Measurements from ENCODE around the gene LOXL4.

The LOXL4 gene

DNA sequence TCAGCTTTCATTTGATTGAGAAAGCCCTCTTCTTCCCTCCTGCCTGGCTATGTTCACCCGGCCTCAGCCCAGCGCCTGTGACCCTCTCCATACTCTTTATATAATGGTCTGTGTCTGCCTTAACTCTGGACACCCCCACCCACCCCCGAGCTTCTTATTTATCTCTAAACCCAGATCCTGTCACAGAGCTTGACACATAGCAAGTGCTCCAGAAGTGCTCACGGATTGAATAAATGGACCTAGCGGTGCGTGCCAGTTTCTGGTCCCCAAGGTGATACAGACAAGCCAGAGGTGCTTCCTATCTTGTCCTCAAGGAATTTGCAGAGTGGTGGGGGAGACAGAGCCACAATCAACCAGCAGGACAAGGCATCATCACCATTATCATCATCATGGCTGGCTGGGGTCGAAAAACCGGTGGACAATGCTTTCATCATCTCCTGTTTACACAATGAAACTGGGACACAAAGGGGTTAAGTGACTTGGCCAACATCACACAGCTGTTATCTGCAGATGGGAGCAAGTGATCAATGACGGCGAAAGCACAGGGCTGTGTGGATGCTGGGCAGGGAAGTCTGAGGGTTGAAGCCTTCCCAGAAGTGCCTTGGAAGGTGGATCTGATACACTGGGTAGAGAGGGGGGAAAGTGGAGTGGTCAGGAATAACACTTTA is 2.2 kb upstream of the LOXL4 start:
- no peak for FAIRE-seq
- TF ChIP-seq TAF1 (IDR thresholded peaks at IDR 0.05; ENCODE audit: borderline replicate concordance, low read depth, low read length) = no peak
- TF ChIP-seq POLR2AphosphoS5 (IDR thresholded peaks at IDR 0.05; ENCODE audit: low read depth, low read length) = no peak
- no peak for DNase-seq (ENCODE audit: insufficient read length)

DNA sequence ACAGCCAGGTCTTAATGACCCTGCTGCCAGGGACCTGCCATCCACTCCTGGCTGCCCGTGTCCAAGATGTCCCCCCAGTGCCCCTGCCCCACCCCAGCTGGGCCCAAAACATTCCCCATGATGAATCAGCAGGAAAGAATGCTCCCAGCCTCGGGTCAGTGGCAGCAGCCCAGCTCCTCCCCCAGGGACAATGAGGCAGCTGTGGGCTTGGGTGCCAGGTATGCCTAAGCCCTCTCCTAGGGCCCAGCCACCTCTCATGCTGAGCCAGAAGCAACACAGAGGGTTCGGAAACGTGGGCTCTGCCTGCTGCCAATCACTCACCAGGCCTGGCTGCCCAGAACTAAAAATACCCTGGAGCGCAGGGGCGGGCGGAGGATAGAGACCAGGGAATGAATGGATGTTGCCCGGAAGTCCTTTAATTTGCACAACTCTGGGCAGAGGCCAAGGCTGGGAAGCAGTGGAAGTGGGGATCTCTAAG is 1.5 kb upstream of the LOXL4 start:
- TF ChIP-seq TAF1 (IDR thresholded peaks at IDR 0.05; ENCODE audit: borderline replicate concordance, low read depth, low read length) (no peak), POLR2AphosphoS5 (IDR thresholded peaks at IDR 0.05; ENCODE audit: low read depth, low read length) (no peak), POLR2A (IDR thresholded peaks at IDR 0.05; ENCODE audit: low read depth, low read length) (no peak)
- FAIRE-seq (no peak), DNase-seq (ENCODE audit: insufficient read length) (no peak)

DNA sequence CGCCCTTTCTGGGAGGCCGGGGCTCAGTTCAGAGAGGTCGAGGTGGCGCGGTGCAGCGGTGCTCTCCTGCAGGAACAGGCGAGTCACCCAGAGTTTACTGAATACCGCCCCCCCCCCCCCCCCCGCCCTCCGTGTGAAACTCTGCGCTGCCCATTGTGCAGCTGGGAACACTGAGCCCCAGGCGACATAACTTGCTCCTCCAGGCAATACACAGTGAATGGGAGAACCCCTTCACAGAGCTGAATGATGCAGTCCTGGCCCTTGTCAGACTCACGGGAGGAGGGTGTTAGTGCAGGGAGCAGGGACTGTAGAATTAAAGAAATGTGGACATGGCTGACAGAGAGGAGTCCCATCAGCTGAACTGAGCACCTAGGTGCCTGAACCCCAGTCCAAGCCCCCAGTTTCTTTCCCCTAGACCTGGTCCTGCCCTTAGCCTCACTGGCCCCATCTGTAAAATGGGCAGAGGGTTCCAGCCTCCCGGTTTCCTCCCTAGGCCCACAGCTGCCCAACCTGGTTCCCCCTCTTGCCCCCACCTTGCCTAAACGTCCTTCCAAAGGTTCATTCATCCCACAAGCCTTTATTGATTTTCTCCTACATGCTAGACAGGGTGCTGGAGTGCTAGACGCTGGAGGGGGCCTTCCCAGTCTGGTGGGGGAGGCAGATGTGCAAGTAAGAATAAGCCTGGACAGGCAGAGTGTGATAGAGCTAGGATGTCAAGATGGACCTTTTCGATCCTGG is 869 bp upstream of the LOXL4 start:
- FAIRE-seq (no peak), DNase-seq (ENCODE audit: insufficient read length) (no peak)

DNA sequence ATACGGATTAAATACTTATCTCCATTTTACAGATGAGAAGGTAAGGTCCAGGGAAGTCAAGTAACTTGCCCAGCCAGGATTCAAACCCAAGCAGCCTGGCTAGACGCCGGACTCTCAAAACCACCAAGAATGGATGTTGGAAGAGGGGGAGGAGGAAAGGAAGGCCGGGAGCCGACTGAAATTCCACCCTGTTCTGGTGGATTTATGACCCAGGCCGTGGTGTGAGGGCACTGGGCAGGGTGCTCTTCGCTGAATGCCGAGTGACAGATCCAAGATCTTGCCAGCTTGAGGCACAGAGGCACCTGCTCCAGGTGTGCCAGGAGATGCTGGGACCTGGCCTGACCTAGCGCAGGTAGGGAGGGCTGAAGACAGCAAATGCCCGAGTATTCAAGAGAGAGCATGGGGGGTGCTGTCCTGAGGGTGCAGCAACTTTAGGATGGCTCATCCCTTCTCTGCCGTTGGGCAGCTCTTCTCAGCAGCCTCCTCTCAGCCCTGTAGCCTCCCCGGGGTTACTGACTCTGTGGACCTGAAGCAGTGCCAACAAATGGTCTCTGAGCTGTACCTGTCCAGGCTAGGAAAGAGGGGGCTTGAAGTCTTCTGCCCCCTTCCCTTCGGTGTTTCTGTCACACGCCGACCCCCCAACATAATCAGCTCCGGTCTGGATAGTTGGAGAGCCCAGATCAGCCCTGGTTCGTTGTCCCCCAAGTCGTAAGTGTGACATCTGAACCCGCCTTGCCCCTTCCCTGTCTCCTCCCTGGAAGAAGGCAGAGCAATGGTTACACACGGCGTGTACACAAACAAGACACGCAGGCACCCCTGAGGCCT is 713 bp downstream of the LOXL4 start:
- FAIRE-seq (no peak), DNase-seq (ENCODE audit: insufficient read length) (no peak)
- TF ChIP-seq POLR2AphosphoS5 (IDR thresholded peaks at IDR 0.05; ENCODE audit: low read depth, low read length) = no peak

More for the DNA sequence above, 869 bp upstream of the LOXL4 start:
- no peak for TF ChIP-seq POLR2A (IDR thresholded peaks at IDR 0.05; ENCODE audit: low read depth, low read length)
- no peak for TF ChIP-seq TAF1 (IDR thresholded peaks at IDR 0.05; ENCODE audit: borderline replicate concordance, low read depth, low read length)
- no peak for TF ChIP-seq POLR2AphosphoS5 (IDR thresholded peaks at IDR 0.05; ENCODE audit: low read depth, low read length)

DNA sequence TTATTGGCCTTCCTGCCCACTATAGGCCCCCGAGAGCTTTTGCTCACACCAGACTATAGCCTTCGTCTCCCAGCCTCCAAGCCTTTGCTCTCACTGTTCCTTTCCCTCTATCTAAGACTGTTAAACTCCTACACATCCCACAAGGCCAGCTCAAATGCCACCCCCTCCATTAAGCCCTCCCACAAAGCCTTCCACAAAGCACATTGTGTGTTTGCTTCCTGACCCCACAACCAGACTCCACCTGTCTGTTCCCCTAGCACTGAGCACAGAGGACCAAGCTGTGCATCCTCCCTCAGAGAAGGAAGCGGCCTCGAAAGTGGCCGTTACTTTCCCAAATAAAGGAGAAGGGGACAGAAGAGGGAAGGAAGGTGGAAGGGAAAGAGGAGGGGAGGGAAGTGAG is 1.3 kb downstream of the LOXL4 start:
- TF ChIP-seq POLR2AphosphoS5 (IDR thresholded peaks at IDR 0.05; ENCODE audit: low read depth, low read length) (no peak), POLR2A (IDR thresholded peaks at IDR 0.05; ENCODE audit: low read depth, low read length) (no peak), TAF1 (IDR thresholded peaks at IDR 0.05; ENCODE audit: borderline replicate concordance, low read depth, low read length) (no peak)
- no peak for DNase-seq (ENCODE audit: insufficient read length)
- no peak for FAIRE-seq

DNA sequence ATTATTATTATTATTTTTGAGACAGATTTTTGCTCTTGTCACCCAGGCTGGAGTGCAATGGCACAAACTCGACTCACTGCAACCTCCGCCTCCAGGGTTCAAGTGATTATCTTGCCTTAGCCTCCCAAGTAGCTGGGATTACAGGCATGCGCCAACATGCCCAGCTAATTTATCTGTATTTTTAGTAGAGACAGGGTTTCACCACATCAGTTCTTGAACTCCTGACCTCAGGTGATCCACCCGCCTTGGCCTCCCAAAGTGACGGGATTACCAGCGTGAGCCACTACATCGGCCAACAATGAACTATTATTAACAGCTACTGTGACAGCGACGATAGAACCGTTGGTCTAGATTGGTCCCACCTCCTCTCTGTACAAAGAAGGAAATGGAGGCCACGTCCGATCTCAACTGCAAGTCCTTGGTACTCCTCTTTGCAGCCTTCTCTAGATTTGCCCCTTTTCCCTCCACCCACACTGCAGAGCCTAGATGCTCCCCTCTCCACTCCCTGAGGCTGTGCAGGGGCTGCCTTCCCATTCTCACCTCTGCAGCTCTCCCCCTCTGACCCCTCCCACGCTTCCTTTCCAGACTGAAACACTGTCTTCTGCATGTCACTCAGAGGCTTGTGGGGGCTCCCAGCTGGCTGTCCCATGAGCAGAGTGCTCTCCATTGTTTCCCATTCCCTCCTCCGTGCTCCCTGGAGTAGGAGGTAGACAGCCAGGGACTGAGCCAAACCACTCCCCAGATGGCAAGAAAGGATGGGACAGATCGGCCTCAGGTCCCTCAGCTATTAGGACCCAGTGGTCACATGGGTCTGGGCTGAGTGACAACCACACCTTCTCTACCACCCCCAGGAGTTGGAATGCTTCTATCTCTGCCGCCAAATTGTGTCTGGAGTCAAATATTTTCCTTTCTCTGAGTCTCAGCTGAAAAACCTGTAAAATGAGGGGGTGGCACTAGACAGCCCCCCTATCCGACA is 2.3 kb downstream of the LOXL4 start:
- TF ChIP-seq POLR2A (IDR thresholded peaks at IDR 0.05; ENCODE audit: low read depth, low read length) (no peak), POLR2AphosphoS5 (IDR thresholded peaks at IDR 0.05; ENCODE audit: low read depth, low read length) (no peak), TAF1 (IDR thresholded peaks at IDR 0.05; ENCODE audit: borderline replicate concordance, low read depth, low read length) (no peak)
- no peak for FAIRE-seq
- DNase-seq (ENCODE audit: insufficient read length) = no peak

DNA sequence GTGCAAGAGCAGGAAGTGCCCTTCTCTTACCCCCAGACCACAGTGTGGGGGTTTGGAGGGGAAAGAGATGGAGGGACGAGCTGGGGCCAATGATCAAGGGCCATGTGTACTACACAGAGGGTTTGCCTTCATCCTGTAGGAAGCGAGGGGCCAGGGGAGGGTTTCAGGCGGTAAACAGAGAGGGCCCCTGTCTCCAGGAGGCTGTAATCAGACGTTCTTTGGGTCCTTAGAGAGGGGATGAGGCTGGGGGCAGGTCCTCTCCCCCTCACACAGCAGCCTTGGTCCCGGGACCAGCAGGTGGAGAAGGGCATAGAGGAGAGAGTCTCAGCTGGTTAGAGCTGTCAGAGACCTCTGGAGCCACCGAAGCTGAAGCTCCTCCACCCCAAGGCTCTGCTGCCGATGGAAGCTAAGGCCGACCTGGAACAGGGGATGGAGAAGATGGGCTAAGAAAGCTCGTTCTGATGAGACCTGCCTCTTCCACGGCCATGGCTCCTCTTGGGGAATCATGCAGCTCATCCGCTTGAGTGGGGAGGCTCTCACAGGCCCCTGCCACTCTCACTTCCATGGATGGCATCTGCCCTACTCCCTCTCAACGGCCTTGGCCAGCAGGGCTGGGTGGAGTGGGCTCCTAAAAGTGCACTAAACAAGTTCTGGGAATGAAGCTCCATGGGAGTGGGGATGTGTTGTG is 3.5 kb downstream of the LOXL4 start:
- FAIRE-seq (no peak), DNase-seq (ENCODE audit: insufficient read length) (no peak)
- TF ChIP-seq POLR2AphosphoS5 (IDR thresholded peaks at IDR 0.05; ENCODE audit: low read depth, low read length) (no peak), TAF1 (IDR thresholded peaks at IDR 0.05; ENCODE audit: borderline replicate concordance, low read depth, low read length) (no peak), POLR2A (IDR thresholded peaks at IDR 0.05; ENCODE audit: low read depth, low read length) (no peak)

- DNase-seq (ENCODE audit: insufficient read length) = no peak
- TF ChIP-seq POLR2A (IDR thresholded peaks at IDR 0.05; ENCODE audit: low read depth, low read length) (no peak), POLR2AphosphoS5 (IDR thresholded peaks at IDR 0.05; ENCODE audit: low read depth, low read length) (no peak), TAF1 (IDR thresholded peaks at IDR 0.05; ENCODE audit: borderline replicate concordance, low read depth, low read length) (no peak)
- FAIRE-seq = no peak
These were observed 4.9 kb downstream of the LOXL4 start for GRCh38 chr10:98263088-98263487.

DNA sequence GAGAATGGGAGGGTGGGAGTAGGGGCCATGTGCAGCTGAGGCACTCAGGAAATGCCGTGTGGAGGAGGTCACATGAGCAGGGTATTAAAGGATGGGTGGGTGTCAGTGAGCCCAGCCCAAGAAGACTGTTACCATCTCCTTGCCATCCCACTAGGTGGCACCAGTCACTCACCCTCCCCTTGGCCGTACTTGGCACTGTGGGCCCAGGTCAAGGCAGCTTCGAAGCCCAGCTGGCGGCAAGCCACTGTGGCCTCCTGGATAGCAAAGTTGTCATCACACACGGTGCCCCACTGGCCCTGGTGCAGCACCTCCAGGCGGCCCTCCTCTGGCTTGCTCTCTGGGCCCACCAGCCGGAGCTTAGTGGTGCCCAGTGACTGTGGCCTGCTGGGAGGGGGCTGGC is 5.4 kb downstream of the LOXL4 start:
- no peak for FAIRE-seq
- no peak for DNase-seq (ENCODE audit: insufficient read length)
- no peak for TF ChIP-seq TAF1 (IDR thresholded peaks at IDR 0.05; ENCODE audit: borderline replicate concordance, low read depth, low read length)
- no peak for TF ChIP-seq POLR2AphosphoS5 (IDR thresholded peaks at IDR 0.05; ENCODE audit: low read depth, low read length)
- TF ChIP-seq POLR2A (IDR thresholded peaks at IDR 0.05; ENCODE audit: low read depth, low read length) = no peak

Data from GM12892 (cell line).